GM18951 (cell line): ENCODE results near the gene CCDC141.
"Not testable (repeated sequence)": the region's sequence is repeated elsewhere in the genome, so short reads cannot be mapped to it uniquely, and the experiment has no call there.

Experiments
- POLR2A ChIP-seq: IDR thresholded peaks from 4 replicates; pipeline ENCODE4 v1.6.1; 2011; ENCODE audit warnings: mild to moderate bottlenecking; ENCODE audit not compliant: insufficient read length, insufficient read depth; ENCODE audit errors: extremely low read depth
- in situ Hi-C: fragments of 300-500 bp; cut with MboI; formaldehyde crosslinking; loops from one replicate; pipeline ENCODE4 v1.12.0; 2022; ENCODE audit warnings: low sequenced_read_pairs, mixed read lengths, inconsistent platforms; ENCODE audit not compliant: unreplicated experiment

CCDC141 gene

DNA sequence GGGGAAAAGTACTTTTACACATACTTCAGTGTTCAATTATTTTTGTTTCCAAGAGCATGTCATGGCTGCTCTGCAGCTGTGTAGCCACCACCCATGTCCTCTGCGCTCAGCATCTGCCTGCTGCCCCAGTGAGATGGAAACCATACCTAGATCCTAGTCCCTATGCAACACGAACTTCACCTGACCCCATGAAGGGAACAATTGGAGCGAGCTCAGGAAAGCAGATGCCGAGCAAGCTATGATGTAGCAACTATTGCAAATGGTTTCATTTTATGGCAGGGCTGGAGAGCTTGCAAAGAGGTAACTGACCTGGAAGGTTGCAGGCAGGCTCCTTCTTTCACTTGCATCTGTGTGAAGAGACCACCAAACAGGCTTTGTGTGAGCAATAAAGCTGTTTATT lies 1.3 kb upstream of the CCDC141 start:
- in situ Hi-C loops, result no loop called here
- TF ChIP-seq POLR2A, result no peak

DNA sequence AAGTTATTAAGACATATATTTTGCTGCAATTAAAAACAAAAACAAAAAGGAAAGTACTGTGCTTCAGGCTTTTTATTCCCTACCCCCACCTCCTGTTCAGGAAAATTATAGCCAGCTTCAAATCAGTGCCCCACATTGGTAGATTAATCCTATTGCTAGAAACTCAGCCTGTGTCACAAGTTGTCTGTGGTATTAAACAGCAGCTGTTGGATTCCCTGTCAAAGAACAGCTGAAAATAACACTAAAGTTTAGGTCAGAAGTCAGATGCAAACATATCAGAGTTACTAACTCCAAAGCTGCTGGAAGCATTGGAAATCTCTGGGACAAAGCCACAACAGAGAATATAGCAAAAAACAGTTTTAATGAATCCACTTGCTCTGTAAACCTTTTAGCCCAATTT lies 818 bp upstream of the CCDC141 start:
- TF ChIP-seq POLR2A, result no peak
- in situ Hi-C loops, result no loop called here

DNA sequence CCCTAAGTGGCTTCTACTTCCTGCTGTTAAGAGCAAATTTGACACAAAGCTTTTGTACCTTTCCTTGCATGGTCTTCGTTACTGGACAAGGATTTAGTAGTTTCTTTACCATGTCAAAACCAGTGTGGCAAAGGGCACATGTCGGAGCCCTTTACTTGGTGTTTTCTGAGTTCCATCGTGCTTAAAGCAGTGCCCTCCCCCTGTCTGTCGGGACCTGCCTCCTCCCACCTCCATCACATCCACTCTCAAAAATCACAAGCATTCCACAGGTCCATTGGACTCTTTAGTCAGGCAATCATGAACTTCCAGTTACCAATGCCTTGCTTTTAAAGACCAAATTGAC lies 763 bp downstream of the CCDC141 start:
- in situ Hi-C loops, result no loop called here
- peak; percentile 28 for TF ChIP-seq POLR2A

- in situ Hi-C loops, result no loop called here
- no peak for TF ChIP-seq POLR2A
Observed at GRCh38 chr2:179048099-179048498, 1.8 kb downstream of the CCDC141 start.

DNA sequence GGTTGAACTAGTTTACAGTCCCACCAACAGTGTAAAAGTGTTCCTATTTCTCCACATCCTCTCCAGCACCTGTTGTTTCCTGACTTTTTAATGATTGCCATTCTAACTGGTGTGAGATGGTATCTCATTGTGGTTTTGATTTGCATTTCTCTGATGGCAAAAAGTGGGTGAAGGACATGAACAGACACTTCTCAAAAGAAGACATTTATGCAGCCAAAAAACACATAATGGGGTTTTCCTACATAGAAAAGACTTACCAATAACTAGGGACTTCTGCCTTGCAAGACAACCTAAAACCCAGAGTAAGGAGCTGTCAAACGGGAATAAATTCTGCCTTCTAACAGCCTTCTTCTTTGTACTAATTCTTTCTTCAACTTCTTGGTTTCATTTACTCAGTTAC lies 4.3 kb downstream of the CCDC141 start:
- in situ Hi-C loops, result not testable (repeated sequence)

- TF ChIP-seq POLR2A, result no peak
- in situ Hi-C loops, result no loop called here
Observed at GRCh38 chr2:179044500-179044899, 5.4 kb downstream of the CCDC141 start.

- no peak for TF ChIP-seq POLR2A
- in situ Hi-C loops, result no loop called here
Observed at GRCh38 chr2:179037807-179038206, 12.1 kb downstream of the CCDC141 start.

GRCh38 chr2:179036353-179036905 lies 13.5 kb downstream of the CCDC141 start:
- in situ Hi-C loops, result no loop called here
- TF ChIP-seq POLR2A, result no peak

DNA sequence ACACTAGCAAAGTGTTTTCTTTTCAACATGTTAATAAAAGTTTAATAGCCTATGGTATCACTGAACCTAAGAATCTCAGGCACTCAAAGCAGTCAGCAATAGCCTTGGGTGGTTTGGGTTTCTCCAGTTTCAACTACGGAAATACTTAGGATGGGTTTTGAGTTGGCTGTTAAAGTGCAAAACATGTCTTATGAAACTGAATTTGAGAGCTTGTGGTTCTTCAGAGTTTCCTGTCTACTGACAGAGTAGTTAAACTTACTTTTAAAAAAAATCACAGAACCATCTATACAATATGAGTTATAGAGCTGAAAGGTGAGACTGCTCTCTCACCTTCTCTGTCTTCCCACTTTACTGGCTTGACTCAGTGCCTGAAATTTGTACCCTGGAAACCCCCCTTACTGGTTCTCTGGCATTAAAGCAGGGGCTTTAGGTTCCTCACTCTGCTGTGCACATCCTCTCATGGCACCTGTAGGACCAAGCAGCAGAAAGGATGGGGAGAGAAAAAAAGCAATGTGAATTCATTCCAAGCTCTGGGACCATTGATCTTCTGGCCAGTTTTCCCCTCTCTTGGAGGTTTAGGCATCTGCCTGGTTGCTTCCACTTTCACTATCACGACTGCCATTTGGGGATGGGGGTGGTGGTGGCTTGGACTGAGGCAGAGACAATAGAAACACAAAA lies 18.1 kb downstream of the CCDC141 start:
- in situ Hi-C loops, result no loop called here
- TF ChIP-seq POLR2A, result no peak

DNA sequence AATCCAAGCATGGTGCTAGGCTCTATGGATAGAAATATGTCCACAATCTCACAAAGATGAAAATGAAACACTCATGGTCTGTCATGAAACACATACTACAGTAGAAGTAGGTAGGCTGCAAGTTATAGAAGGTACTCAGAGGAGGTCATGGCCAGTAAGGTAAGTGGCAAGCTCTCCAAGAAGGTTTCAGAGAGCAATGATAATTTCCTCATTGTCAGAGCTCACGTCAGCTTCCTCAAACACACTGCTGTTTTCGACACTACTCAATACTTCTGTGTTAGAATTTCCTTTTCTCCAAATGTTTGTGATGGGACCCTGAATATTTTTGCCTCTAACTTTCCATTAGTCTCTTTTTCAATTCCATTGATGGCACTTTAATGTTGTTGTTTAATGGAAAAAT lies 25.5 kb downstream of the CCDC141 start:
- TF ChIP-seq POLR2A, result no peak
- in situ Hi-C loops, result no loop called here

- no peak for TF ChIP-seq POLR2A
- in situ Hi-C loops, result no loop called here
Observed at GRCh38 chr2:179022685-179023084, 27.3 kb downstream of the CCDC141 start.

DNA sequence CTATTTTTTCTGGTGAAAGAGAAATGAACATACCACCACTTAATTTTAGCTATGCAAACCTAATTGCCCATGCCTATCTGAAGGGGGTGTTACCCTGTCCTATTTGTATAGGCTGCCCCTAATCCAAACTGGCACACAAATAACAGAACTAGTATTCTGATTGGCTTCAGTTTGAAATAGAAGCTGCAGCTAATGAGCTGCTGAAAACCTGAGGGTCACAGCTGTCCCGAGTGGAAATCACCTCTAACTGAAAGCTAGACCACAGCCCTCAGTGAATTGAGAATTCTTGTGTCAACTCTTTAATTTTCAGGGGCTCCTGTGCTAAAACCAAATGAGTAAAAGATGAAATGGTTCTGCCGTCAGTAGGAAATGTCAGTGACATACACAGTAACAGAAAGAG lies 28.7 kb downstream of the CCDC141 start:
- in situ Hi-C loops, result no loop called here

GRCh38 chr2:179020156-179020750 lies 29.7 kb downstream of the CCDC141 start:
- in situ Hi-C loops, result no loop called here
- TF ChIP-seq POLR2A, result no peak

More for the DNA sequence above, 28.7 kb downstream of the CCDC141 start:
- TF ChIP-seq POLR2A, result no peak

GRCh38 chr2:179019260-179019659 lies 30.7 kb downstream of the CCDC141 start:
- in situ Hi-C loops, result loop anchor here (10.0 kb wide), 1 partner anchor 64 kb away; no protein-coding TSS in a partner anchor
- no peak for TF ChIP-seq POLR2A

DNA sequence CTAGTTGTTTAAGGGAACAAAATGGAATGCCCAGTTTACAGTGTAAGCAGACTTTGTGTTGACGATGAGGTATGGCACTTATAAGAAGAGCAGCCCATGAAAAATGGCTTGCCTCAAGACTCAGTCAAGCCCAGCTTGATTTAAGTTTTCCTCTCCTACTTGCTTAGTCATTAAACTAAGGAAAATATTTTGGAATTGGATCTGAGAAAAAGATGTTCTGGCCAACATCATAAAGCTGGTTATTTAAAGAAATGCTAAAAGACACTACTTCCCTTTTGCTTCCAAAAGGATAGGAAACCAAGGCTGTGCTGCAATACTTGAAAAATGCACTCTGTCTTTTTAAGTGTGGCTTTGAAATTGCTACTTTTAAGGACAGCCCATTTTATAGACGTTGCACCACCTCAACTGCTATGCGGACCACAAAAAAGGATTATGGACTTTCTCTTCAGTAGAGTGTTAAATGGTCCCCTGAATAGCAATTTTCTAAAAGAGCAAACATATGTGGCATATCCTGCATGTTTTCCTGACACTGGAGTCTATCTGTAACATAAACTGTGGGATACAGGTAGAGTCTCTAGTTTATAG lies 32.1 kb downstream of the CCDC141 start:
- in situ Hi-C loops, result loop anchor here (10.0 kb wide), 1 partner anchor 63 kb away; no protein-coding TSS in a partner anchor
- no peak for TF ChIP-seq POLR2A

DNA sequence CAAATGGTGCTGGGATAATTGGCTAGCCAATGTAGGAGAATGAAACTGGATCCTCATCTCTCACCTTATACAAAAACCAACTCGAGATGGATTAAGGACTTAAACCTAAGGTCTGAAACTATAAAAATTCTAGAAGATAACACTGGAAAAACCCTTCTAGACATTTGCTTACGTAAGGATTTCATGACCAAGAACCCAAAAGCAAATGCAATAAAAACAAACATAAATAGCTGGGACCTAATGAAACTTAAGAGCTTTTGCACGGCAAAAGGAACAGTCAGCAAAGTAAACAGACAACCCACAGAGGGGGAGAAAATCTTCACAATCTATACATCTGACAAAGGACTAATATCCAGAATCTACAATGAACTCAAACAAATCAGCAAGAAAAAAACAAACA lies 35.7 kb downstream of the CCDC141 start:
- in situ Hi-C loops, result loop anchor here (10.0 kb wide), 1 partner anchor 59 kb away; no protein-coding TSS in a partner anchor
